ENCODE measurements around the gene WDR91. TPM values are rescaled to one million over a fixed set of nuclear protein-coding genes. Genes with fewer than 3 reads are reported as not detected.
A peak's percentile ranks its signal among the peaks of the same experiment; 100 is the strongest.

Gene WDR91
- total and polyA plus RNA-seq, 3 experiments from 2014 or later: 5.7 to 27.7 (median 25.1) TPM

DNA sequence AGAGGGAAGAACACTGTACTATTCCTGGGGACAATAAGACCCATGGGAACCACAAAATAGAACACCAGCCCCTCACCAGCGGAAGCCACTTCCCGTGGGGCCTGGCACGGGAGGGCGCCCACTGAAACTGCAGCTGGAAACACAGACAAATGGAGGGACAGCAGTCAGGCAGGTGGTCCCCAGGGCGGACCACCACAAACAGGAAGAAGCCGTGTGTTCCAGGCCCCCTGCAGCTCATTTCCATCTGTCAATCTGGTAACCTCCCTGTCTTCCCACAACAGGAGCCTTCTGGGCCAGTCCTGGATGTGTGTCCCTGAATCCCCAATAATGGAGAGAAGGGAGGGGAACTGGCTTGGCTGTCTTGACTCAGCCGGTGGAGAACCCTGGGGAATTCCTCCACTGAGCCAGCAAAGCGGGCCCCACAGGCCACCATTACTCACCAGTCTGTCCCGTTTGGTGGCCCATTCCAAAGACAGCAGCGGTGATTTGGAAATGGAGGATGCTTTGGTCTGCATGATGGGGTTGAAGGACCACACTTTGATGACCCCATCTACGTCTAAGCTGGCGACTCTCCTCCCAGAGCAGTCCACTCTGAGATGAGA, 16.7 kb downstream of the WDR91 start:
- Histone ChIP-seq H3K27me3 (ENCODE audit: insufficient read depth, low read length, poor library complexity, severe bottlenecking) (no peaks in the 10 kb centered on the region), H3K4me3 (ENCODE audit: low read length) (no peak overlapping the region), H3K36me3 (ENCODE audit: insufficient read depth, low read length) (peaks cover 13% of the 10 kb centered on the region), H3K4me1 (ENCODE audit: insufficient read depth, low read length) (no peaks in the 10 kb centered on the region), H3K27ac (ENCODE audit: low read depth, low read length) (no peak overlapping the region), H3K9me3 (ENCODE audit: low read length) (no peaks in the 10 kb centered on the region)
- ChIA-PET POLR2A (interaction anchor here (1.2 kb wide), 1 partner anchor 15 kb away, joined by 3 read pairs; no protein-coding TSS in a partner anchor), CTCF (no interaction called here)
- H3K4me1 Mint-ChIP-seq: no peaks in the 10 kb centered on the region
- no peak overlapping the region for H3K27ac Mint-ChIP-seq
- peaks cover 4 to 97% (median 41%) of the 10 kb centered on the region in 3 donors for H3K36me3 Mint-ChIP-seq
- no peak overlapping the region for H3K4me3 Mint-ChIP-seq
- no peaks in the 10 kb centered on the region for H3K27me3 Mint-ChIP-seq
- no peaks in the 10 kb centered on the region for H3K9me3 Mint-ChIP-seq
- DNase-seq: no peak

DNA sequence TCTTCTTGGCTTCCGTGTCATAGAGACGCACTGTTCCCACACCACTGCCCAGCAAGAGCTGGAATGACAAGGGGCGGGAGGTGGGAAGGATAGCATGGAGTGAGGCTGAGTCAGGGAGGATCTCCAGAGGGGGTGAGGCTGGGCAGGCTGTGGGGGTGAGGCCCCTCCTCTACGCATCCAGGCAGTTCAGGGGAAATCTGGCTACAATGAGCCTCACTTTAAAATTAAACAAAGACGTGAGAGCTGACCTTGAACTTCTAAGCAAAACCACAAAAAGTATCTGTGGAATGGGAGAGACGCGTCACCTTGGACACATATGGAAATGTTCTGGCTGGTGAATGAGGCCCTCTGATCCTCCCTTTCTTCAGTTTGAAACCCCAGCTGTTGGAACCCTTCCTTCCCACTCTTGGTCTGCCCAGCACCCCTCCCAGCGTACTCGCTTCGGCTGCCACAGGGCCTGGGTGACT, 17.7 kb downstream of the WDR91 start:
- Histone ChIP-seq H3K27me3 (ENCODE audit: insufficient read depth, low read length, poor library complexity, severe bottlenecking) (no peaks in the 10 kb centered on the region), H3K4me1 (ENCODE audit: insufficient read depth, low read length) (no peaks in the 10 kb centered on the region), H3K36me3 (ENCODE audit: insufficient read depth, low read length) (peaks cover 15% of the 10 kb centered on the region), H3K4me3 (ENCODE audit: low read length) (no peak overlapping the region), H3K27ac (ENCODE audit: low read depth, low read length) (no peak overlapping the region), H3K9me3 (ENCODE audit: low read length) (no peaks in the 10 kb centered on the region)
- Mint-ChIP-seq H3K27me3 (no peaks in the 10 kb centered on the region), H3K36me3 (peaks cover 4 to 97% (median 38%) of the 10 kb centered on the region in 3 donors), H3K27ac (no peak overlapping the region), H3K9me3 (no peaks in the 10 kb centered on the region), H3K4me1 (no peaks in the 10 kb centered on the region), H3K4me3 (no peak overlapping the region)
- ChIA-PET CTCF (no interaction called here), POLR2A (no interaction called here)
- no peak for DNase-seq

DNA sequence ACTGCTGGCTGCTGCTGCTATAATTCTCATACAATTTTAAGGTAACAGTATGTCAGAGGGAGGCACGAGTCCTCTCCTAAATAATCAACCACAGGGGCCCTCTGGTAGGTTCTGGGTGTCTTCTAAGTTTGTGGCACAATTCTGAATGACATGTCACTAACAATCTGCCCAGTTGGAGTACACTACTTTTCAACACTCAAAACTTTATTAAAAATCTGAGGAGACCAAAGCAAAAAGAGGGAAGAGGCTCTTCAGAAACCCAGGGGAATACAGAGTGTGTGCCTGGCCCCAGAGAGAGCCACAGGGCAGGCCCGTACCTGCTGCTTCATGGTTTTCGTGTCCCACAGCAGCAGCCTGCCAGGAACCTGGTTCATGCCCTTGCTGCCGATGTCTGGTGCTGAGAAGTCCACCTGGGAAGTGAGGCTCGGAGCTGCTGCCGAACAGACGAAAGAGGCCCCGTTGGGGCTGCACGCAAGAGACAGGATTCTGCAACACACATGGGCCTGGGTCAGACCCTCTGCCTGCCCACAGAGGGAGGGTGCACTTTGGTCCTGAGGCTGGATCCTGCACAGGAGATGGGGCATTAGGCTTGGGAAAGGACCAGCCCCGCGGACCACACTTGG, 18.3 kb downstream of the WDR91 start:
- Mint-ChIP-seq H3K27ac (peak overlapping the region in 3 of 8 donors; percentile 16 to 66 (median 42)), H3K9me3 (no peaks in the 10 kb centered on the region), H3K36me3 (peaks cover 7 to 97% (median 39%) of the 10 kb centered on the region in 3 donors), H3K4me1 (no peaks in the 10 kb centered on the region), H3K4me3 (no peak overlapping the region), H3K27me3 (peaks cover 0 to 1% of the 10 kb centered on the region in 2 donors)
- CTCF ChIA-PET: no interaction called here
- H3K27ac ChIP-seq (ENCODE audit: low read depth, low read length): no peak overlapping the region
- H3K4me3 ChIP-seq (ENCODE audit: low read length): no peak overlapping the region
- no peaks in the 10 kb centered on the region for H3K27me3 ChIP-seq (ENCODE audit: insufficient read depth, low read length, poor library complexity, severe bottlenecking)
- no peaks in the 10 kb centered on the region for H3K4me1 ChIP-seq (ENCODE audit: insufficient read depth, low read length)
- POLR2A ChIA-PET: no interaction called here
- peaks cover 21% of the 10 kb centered on the region for H3K36me3 ChIP-seq (ENCODE audit: insufficient read depth, low read length)
- no peaks in the 10 kb centered on the region for H3K9me3 ChIP-seq (ENCODE audit: low read length)
- DNase-seq: no peak

DNA sequence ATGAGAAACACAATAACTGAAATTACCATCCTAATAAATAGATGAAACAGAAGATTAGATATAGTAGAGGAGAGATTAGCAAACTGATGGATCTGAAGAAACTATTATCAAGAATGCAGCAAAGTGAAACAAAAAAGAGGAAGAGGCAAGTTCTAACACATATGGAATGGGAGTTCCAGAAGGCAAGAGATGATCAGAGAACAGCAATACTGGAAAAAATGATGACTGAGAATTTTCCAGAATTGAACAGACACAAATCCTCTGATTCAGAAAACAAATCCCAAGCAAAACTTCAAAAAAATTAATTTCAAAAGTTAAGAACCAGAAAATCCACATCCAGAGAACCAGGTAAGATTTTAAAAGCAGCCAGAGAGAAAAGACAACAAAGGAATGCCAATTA, 20.6 kb downstream of the WDR91 start:
- peaks cover 21% of the 10 kb centered on the region for H3K36me3 ChIP-seq (ENCODE audit: insufficient read depth, low read length)
- peak overlapping the region in 3 of 8 donors; percentile 4 to 41 (median 40) for H3K27ac Mint-ChIP-seq
- no peak overlapping the region for H3K4me3 ChIP-seq (ENCODE audit: low read length)
- H3K27me3 Mint-ChIP-seq: peaks cover 0 to 1% of the 10 kb centered on the region in 2 donors
- H3K4me3 Mint-ChIP-seq: no peak overlapping the region
- H3K27me3 ChIP-seq (ENCODE audit: insufficient read depth, low read length, poor library complexity, severe bottlenecking): no peaks in the 10 kb centered on the region
- CTCF ChIA-PET: interaction anchor here (1.0 to 1.5 kb wide), 3 partner anchors 10 to 21 kb away, joined by 3 to 5 read pairs (median 4); no protein-coding TSS in a partner anchor
- POLR2A ChIA-PET: no interaction called here
- peaks cover 12 to 97% (median 43%) of the 10 kb centered on the region in 3 donors for H3K36me3 Mint-ChIP-seq
- DNase-seq: no peak
- H3K9me3 Mint-ChIP-seq: no peaks in the 10 kb centered on the region
- H3K4me1 Mint-ChIP-seq: no peaks in the 10 kb centered on the region
- no peak overlapping the region for H3K27ac ChIP-seq (ENCODE audit: low read depth, low read length)
- H3K4me1 ChIP-seq (ENCODE audit: insufficient read depth, low read length): no peaks in the 10 kb centered on the region
- no peaks in the 10 kb centered on the region for H3K9me3 ChIP-seq (ENCODE audit: low read length)

DNA sequence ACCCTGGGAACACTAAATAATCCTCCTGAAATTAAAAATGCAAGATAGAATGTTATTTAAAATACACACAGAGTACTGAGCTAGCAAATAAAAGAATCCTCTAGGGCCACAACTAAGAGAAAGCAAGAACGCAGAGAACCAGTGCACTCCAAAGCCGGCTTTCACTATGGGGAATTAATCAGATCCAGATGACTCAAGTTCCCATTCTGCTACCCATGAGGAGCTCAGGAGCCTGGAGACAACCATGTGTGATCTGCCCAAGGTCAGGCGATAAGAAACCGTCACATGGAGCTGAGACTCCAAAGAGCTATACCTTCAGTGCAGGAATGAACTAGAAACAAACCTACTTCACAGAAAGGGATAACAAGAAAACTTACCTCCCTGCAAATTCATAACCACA, 21.4 kb downstream of the WDR91 start:
- H3K4me3 Mint-ChIP-seq: no peak overlapping the region
- Histone ChIP-seq H3K27me3 (ENCODE audit: insufficient read depth, low read length, poor library complexity, severe bottlenecking) (no peaks in the 10 kb centered on the region), H3K9me3 (ENCODE audit: low read length) (no peaks in the 10 kb centered on the region), H3K36me3 (ENCODE audit: insufficient read depth, low read length) (peaks cover 18% of the 10 kb centered on the region), H3K27ac (ENCODE audit: low read depth, low read length) (no peak overlapping the region), H3K4me3 (ENCODE audit: low read length) (no peak overlapping the region), H3K4me1 (ENCODE audit: insufficient read depth, low read length) (no peaks in the 10 kb centered on the region)
- CTCF ChIA-PET: interaction anchor here (1.4 to 1.5 kb wide), 2 partner anchors 19 to 21 kb away, joined by 4 to 5 read pairs; no protein-coding TSS in a partner anchor
- H3K4me1 Mint-ChIP-seq: no peaks in the 10 kb centered on the region
- H3K27me3 Mint-ChIP-seq: peaks cover 0 to 1% of the 10 kb centered on the region in 2 donors
- H3K9me3 Mint-ChIP-seq: no peaks in the 10 kb centered on the region
- POLR2A ChIA-PET: no interaction called here
- no peak for DNase-seq
- H3K36me3 Mint-ChIP-seq: peaks cover 13 to 98% (median 45%) of the 10 kb centered on the region in 3 donors
- H3K27ac Mint-ChIP-seq: peak overlapping the region in 2 of 8 donors; percentile 23 to 40

DNA sequence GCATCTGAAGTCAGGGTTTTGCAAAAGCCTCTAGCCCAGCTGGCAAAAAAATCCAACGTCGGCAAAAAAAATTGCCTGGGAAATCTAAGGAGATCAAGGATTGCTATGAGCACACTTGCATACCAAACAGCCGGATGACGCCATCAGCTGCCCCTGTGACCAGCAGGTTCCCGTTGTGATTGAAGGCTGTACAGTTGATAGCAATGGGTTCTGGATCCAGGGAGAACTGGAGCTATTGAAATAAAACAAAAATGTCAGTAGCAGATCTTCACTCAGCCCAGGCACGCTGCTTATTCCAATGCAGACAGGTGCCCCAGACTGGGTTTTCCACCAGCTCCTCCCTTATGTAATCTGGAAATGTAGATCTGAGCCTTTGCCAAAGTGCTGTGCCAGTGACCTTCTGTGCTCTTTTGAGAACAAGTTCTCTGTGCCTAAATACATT, 22.1 kb downstream of the WDR91 start:
- H3K4me1 Mint-ChIP-seq: no peaks in the 10 kb centered on the region

DNA sequence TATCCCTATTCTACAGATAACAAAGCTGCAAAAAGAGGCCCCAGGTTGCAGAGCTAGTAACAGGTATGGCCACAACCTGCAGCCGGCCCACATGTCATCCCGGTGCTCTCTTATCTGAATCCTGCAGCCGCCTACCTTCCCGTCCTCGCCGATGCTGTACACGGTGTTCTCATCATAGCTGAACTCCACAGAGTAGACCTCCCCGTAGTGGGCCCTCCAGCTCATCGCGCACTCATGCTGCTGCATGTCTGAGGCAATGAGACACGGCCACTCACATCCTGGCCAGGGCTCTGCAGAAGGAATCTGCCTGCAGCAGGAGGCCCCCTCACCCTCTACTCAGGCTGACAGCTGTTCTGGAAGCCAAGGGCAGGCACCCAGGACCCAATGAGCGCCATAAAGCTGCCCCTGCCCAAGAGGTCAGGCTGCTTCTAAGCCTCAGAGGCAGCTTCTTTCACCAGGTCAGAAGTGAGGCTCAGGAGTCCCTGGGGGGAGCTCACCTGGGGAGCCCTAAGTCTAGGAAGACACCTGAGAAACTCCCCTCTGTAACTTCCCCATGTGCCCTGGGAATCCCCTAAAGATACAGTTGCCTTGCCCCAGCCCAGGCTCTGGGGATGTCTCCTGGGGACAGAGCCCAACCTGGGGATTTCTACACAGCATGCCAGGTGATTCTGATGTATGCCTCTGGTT, 22.9 kb downstream of the WDR91 start:
- POLR2A ChIA-PET: interaction anchor here (0.6 kb wide), 1 partner anchor 19 kb away, joined by 3 read pairs; no protein-coding TSS in a partner anchor
- CTCF ChIA-PET: interaction anchor here (0.8 to 1.1 kb wide), 2 partner anchors 10 to 18 kb away, joined by 3 read pairs; partner anchors contain the start of gene CYREN
- H3K4me1 Mint-ChIP-seq: no peaks in the 10 kb centered on the region
- H3K4me3 Mint-ChIP-seq: no peak overlapping the region
- H3K27me3 ChIP-seq (ENCODE audit: insufficient read depth, low read length, poor library complexity, severe bottlenecking): no peaks in the 10 kb centered on the region
- peaks cover 18% of the 10 kb centered on the region for H3K36me3 ChIP-seq (ENCODE audit: insufficient read depth, low read length)
- no peak overlapping the region for H3K27ac ChIP-seq (ENCODE audit: low read depth, low read length)
- no peak overlapping the region for H3K27ac Mint-ChIP-seq
- H3K9me3 Mint-ChIP-seq: peaks cover 0 to 5% (median 4%) of the 10 kb centered on the region in 5 donors
- H3K9me3 ChIP-seq (ENCODE audit: low read length): no peaks in the 10 kb centered on the region
- H3K4me3 ChIP-seq (ENCODE audit: low read length): no peak overlapping the region
- DNase-seq: no peak
- peaks cover 0 to 1% of the 10 kb centered on the region in 2 donors for H3K27me3 Mint-ChIP-seq
- peaks cover 18 to 97% (median 46%) of the 10 kb centered on the region in 3 donors for H3K36me3 Mint-ChIP-seq
- no peaks in the 10 kb centered on the region for H3K4me1 ChIP-seq (ENCODE audit: insufficient read depth, low read length)

More for the DNA sequence above, 22.1 kb downstream of the WDR91 start:
- ChIA-PET POLR2A (no interaction called here), CTCF (interaction anchor here (0.8 to 1.4 kb wide), 2 partner anchors 18 kb away, joined by 3 to 5 read pairs; partner anchors contain the start of gene CYREN)
- Mint-ChIP-seq H3K27me3 (peaks cover 0 to 1% of the 10 kb centered on the region in 2 donors), H3K4me3 (no peak overlapping the region), H3K27ac (no peak overlapping the region), H3K36me3 (peaks cover 11 to 97% (median 43%) of the 10 kb centered on the region in 3 donors), H3K9me3 (peaks cover 0 to under 1% (median 0%) of the 10 kb centered on the region in 5 donors)
- Histone ChIP-seq H3K36me3 (ENCODE audit: insufficient read depth, low read length) (peaks cover 18% of the 10 kb centered on the region), H3K4me3 (ENCODE audit: low read length) (no peak overlapping the region), H3K4me1 (ENCODE audit: insufficient read depth, low read length) (no peaks in the 10 kb centered on the region), H3K27me3 (ENCODE audit: insufficient read depth, low read length, poor library complexity, severe bottlenecking) (no peaks in the 10 kb centered on the region), H3K9me3 (ENCODE audit: low read length) (no peaks in the 10 kb centered on the region), H3K27ac (ENCODE audit: low read depth, low read length) (no peak overlapping the region)
- peak in 1 of 5 donors; percentile 1 for DNase-seq

All from CD8-positive, alpha-beta memory T cell (primary cell).